Measurements from ENCODE around the gene MRPS6.

DNA sequence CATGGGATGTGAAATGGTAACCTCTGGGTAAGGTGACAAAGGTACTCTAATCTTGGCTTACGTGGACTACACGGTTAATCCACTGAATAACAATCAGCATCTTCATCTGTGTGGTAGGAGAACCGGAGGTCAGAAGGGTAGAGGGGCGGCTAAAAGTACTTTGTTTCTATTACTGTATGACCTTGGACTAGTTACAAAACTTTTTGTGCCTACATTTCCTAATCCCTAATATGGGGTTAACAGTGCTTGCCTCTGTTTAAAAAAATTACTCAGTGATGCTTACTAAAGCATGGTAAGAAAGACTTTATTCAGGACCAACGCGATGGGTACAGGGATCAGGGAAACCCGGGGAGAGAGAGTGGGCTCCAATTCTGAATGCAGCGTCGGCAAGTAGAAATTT lies 1.7 kb upstream of the MRPS6 start:
- TF ChIP-seq, protein P1, sequence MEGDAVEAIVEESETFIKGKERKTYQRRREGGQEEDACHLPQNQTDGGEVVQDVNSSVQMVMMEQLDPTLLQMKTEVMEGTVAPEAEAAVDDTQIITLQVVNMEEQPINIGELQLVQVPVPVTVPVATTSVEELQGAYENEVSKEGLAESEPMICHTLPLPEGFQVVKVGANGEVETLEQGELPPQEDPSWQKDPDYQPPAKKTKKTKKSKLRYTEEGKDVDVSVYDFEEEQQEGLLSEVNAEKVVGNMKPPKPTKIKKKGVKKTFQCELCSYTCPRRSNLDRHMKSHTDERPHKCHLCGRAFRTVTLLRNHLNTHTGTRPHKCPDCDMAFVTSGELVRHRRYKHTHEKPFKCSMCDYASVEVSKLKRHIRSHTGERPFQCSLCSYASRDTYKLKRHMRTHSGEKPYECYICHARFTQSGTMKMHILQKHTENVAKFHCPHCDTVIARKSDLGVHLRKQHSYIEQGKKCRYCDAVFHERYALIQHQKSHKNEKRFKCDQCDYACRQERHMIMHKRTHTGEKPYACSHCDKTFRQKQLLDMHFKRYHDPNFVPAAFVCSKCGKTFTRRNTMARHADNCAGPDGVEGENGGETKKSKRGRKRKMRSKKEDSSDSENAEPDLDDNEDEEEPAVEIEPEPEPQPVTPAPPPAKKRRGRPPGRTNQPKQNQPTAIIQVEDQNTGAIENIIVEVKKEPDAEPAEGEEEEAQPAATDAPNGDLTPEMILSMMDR (IDR thresholded peaks at IDR 0.05): no peak
- no peak for TF ChIP-seq POLR2A (IDR thresholded peaks at IDR 0.05)

Data from Peyer's patch (tissue), 4 donors.